ENCODE measurements around the gene SIRT3.

DNA sequence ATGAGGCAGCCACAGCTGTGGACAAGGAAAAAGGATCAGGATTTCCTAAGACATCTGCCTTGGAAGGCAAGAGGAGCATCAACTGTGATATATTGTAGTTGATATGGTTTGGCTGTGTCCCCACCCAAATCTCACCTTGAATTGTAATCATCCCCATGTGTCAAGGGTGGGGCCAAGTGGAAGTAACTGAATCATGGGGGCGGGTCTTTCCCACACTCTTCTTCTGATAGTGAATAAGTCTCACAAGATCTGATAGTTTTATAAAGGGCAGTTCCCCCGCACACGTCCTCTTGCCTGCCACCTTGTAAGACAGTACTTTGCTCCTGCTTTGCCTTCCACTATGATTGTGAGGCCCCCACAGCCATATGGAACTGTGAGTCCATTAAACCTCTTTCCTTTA lies 18.4 kb downstream of the SIRT3 start:
- no peak for TF ChIP-seq POLR2A (IDR thresholded peaks at IDR 0.05)
- TF ChIP-seq, protein P1, sequence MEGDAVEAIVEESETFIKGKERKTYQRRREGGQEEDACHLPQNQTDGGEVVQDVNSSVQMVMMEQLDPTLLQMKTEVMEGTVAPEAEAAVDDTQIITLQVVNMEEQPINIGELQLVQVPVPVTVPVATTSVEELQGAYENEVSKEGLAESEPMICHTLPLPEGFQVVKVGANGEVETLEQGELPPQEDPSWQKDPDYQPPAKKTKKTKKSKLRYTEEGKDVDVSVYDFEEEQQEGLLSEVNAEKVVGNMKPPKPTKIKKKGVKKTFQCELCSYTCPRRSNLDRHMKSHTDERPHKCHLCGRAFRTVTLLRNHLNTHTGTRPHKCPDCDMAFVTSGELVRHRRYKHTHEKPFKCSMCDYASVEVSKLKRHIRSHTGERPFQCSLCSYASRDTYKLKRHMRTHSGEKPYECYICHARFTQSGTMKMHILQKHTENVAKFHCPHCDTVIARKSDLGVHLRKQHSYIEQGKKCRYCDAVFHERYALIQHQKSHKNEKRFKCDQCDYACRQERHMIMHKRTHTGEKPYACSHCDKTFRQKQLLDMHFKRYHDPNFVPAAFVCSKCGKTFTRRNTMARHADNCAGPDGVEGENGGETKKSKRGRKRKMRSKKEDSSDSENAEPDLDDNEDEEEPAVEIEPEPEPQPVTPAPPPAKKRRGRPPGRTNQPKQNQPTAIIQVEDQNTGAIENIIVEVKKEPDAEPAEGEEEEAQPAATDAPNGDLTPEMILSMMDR (IDR thresholded peaks at IDR 0.05), result no peak
